ENCODE results near the gene CDCA4.

Gene CDCA4

DNA sequence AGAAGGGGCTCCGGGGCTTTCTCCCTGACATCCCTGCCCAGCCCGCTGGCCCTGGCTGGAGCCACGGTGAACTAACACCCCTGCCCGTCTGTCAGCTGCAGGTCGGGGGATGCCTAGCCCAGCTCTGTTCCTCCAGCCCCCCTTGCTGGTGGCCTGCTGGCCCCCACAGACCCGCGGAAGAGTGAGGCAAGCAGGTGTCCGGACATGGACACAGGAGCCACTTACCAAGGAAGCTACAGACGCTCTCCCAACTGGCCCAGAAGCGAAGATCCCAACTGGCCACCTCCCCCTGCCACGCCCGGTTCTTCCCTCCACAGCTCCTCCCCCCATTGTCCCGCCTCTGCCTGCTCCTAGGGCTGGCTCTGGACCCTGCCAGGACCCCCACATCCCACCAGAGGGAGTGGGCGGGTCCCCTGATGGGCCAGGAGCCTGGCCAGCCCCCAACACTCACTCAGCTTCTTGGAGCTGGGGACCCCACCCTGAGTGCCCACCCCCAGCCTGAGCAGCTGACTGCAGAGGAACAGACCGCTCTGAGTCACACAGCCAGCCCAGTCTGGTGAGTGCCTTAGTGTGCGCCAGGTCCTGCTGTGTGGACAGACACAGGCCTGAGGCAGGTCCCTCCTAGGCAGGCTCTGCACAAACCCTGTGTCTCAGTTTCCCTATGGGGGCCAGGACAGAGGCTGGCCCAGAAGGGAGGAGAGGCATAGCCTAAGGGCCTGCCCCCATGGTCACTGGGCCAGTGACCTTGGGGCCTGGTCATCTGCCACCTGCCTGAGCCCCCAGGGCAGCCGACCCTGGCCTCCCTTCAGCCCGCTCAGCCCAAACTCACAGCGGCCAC is 50.4 kb downstream of the CDCA4 start:
- Histone ChIP-seq H3K4me3 (ENCODE audit: low read depth in 1 of 5, low read length in 5 of 5) (peak overlapping the region in 4 of 5 donors; percentile 50 to 61 (median 57)), H3K9me3 (ENCODE audit: control insufficient read depth in 5 of 5, low read length in 5 of 5) (no peaks in the 10 kb centered on the region), H3K27me3 (ENCODE audit: control insufficient read depth in 5 of 5, insufficient read depth in 4 of 5, low read length in 5 of 5) (peaks cover 42 to 68% (median 51%) of the 10 kb centered on the region in 5 donors), H3K4me1 (ENCODE audit: control insufficient read depth in 5 of 5, insufficient read depth in 5 of 5, low read length in 5 of 5) (peaks cover 0 to 63% (median 51%) of the 10 kb centered on the region in 5 donors), H3K9ac (ENCODE audit: low read length in 5 of 5) (peak overlapping the region in 1 of 5 donors; percentile 25), H3K27ac (ENCODE audit: low read depth, low read length) (peak overlapping the region; percentile 75), H3K36me3 (ENCODE audit: control insufficient read depth in 5 of 5, insufficient read depth in 5 of 5, low read length in 5 of 5) (no peaks in the 10 kb centered on the region)

GRCh38 chr14:104969741-104970230 is 51.1 kb downstream of the CDCA4 start:
- peaks cover 0 to 59% (median 49%) of the 10 kb centered on the region in 5 donors for H3K4me1 ChIP-seq (ENCODE audit: control insufficient read depth in 5 of 5, insufficient read depth in 5 of 5, low read length in 5 of 5)
- H3K27ac ChIP-seq (ENCODE audit: low read depth, low read length): no peak overlapping the region
- no peaks in the 10 kb centered on the region for H3K9me3 ChIP-seq (ENCODE audit: control insufficient read depth in 5 of 5, low read length in 5 of 5)
- peak overlapping the region in 1 of 5 donors; percentile 25 for H3K9ac ChIP-seq (ENCODE audit: low read length in 5 of 5)
- H3K27me3 ChIP-seq (ENCODE audit: control insufficient read depth in 5 of 5, insufficient read depth in 4 of 5, low read length in 5 of 5): peaks cover 42 to 65% (median 52%) of the 10 kb centered on the region in 5 donors
- H3K36me3 ChIP-seq (ENCODE audit: control insufficient read depth in 5 of 5, insufficient read depth in 5 of 5, low read length in 5 of 5): no peaks in the 10 kb centered on the region
- peak overlapping the region; percentile 50 to 61 (median 57) for H3K4me3 ChIP-seq (ENCODE audit: low read depth in 1 of 5, low read length in 5 of 5)

- Histone ChIP-seq H3K9me3 (ENCODE audit: control insufficient read depth in 5 of 5, low read length in 5 of 5) (no peaks in the 10 kb centered on the region), H3K36me3 (ENCODE audit: control insufficient read depth in 5 of 5, insufficient read depth in 5 of 5, low read length in 5 of 5) (no peaks in the 10 kb centered on the region), H3K9ac (ENCODE audit: low read length in 5 of 5) (peak overlapping the region in 1 of 5 donors; percentile 35), H3K4me3 (ENCODE audit: low read depth in 1 of 5, low read length in 5 of 5) (peak overlapping the region; percentile 28 to 61 (median 57)), H3K27ac (ENCODE audit: low read depth, low read length) (no peak overlapping the region), H3K27me3 (ENCODE audit: control insufficient read depth in 5 of 5, insufficient read depth in 4 of 5, low read length in 5 of 5) (peaks cover 42 to 63% (median 45%) of the 10 kb centered on the region in 5 donors), H3K4me1 (ENCODE audit: control insufficient read depth in 5 of 5, insufficient read depth in 5 of 5, low read length in 5 of 5) (peaks cover 0 to 51% (median 43%) of the 10 kb centered on the region in 5 donors)
Observed at GRCh38 chr14:104968541-104969401, 52.1 kb downstream of the CDCA4 start.

DNA sequence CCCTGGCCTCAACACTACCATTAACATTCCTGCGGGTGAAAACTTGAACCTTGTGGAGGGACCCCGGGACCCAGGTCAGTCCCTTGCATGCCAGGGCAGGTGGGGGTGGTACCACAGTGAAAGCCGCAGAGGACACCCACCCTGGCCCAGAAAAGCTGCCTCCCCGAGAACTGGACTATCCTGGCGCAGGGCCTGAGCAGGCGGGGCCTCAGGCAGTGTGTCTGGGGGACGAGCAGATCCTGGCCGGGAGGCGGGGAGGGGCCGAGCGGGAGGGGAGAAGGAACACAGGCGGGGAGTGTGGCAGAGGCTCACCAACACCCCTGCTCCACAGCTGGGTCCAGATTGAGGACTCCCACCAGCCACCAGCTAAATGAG is 52.7 kb downstream of the CDCA4 start:
- H3K9ac ChIP-seq (ENCODE audit: low read length in 5 of 5): peak overlapping the region in 1 of 5 donors; percentile 27

GRCh38 chr14:104967386-104968152 is 53.3 kb downstream of the CDCA4 start:
- peak overlapping the region; percentile 28 to 61 (median 57) for H3K4me3 ChIP-seq (ENCODE audit: low read depth in 1 of 5, low read length in 5 of 5)
- H3K9me3 ChIP-seq (ENCODE audit: control insufficient read depth in 5 of 5, low read length in 5 of 5): no peaks in the 10 kb centered on the region
- H3K4me1 ChIP-seq (ENCODE audit: control insufficient read depth in 5 of 5, insufficient read depth in 5 of 5, low read length in 5 of 5): peaks cover 0 to 39% (median 32%) of the 10 kb centered on the region in 5 donors
- H3K27me3 ChIP-seq (ENCODE audit: control insufficient read depth in 5 of 5, insufficient read depth in 4 of 5, low read length in 5 of 5): peaks cover 33 to 52% (median 41%) of the 10 kb centered on the region in 5 donors
- peak overlapping the region in 2 of 5 donors; percentile 41 to 52 for H3K9ac ChIP-seq (ENCODE audit: low read length in 5 of 5)
- no peak overlapping the region for H3K27ac ChIP-seq (ENCODE audit: low read depth, low read length)
- H3K36me3 ChIP-seq (ENCODE audit: control insufficient read depth in 5 of 5, insufficient read depth in 5 of 5, low read length in 5 of 5): no peaks in the 10 kb centered on the region

More for the DNA sequence above, 52.7 kb downstream of the CDCA4 start:
- Histone ChIP-seq H3K4me1 (ENCODE audit: control insufficient read depth in 5 of 5, insufficient read depth in 5 of 5, low read length in 5 of 5) (peaks cover 0 to 45% (median 38%) of the 10 kb centered on the region in 5 donors), H3K27ac (ENCODE audit: low read depth, low read length) (no peak overlapping the region), H3K9me3 (ENCODE audit: control insufficient read depth in 5 of 5, low read length in 5 of 5) (no peaks in the 10 kb centered on the region), H3K27me3 (ENCODE audit: control insufficient read depth in 5 of 5, insufficient read depth in 4 of 5, low read length in 5 of 5) (peaks cover 38 to 57% (median 45%) of the 10 kb centered on the region in 5 donors), H3K36me3 (ENCODE audit: control insufficient read depth in 5 of 5, insufficient read depth in 5 of 5, low read length in 5 of 5) (no peaks in the 10 kb centered on the region), H3K4me3 (ENCODE audit: low read depth in 1 of 5, low read length in 5 of 5) (peak overlapping the region; percentile 28 to 61 (median 57))

DNA sequence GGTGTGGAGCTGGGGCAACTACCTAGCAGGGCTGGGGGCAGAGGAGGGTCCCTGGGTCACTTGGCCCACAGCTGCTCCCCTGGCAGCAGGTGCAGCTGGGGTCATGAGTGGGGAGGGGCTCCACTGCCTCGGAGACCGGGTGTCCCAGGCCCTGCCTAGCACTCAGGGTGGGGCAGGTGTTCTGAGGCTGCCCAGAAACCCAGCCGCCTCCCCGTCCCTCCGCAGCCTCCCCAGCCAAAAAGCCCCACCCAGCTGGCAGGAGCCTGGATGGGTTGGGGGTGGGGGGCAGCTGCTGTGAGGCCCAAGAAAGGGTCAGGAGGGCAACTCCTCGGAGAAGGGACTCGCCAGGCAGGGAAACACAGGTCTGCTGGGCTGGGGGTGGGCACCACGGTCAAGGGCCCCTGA is 53.9 kb downstream of the CDCA4 start:
- Histone ChIP-seq H3K36me3 (ENCODE audit: control insufficient read depth in 5 of 5, insufficient read depth in 5 of 5, low read length in 5 of 5) (no peaks in the 10 kb centered on the region), H3K9ac (ENCODE audit: low read length in 5 of 5) (no peak overlapping the region), H3K27ac (ENCODE audit: low read depth, low read length) (no peak overlapping the region), H3K4me3 (ENCODE audit: low read depth in 1 of 5, low read length in 5 of 5) (peak overlapping the region in 2 of 5 donors; percentile 57), H3K9me3 (ENCODE audit: control insufficient read depth in 5 of 5, low read length in 5 of 5) (no peaks in the 10 kb centered on the region), H3K27me3 (ENCODE audit: control insufficient read depth in 5 of 5, insufficient read depth in 4 of 5, low read length in 5 of 5) (peaks cover 27 to 48% (median 37%) of the 10 kb centered on the region in 5 donors), H3K4me1 (ENCODE audit: control insufficient read depth in 5 of 5, insufficient read depth in 5 of 5, low read length in 5 of 5) (peaks cover 0 to 33% (median 26%) of the 10 kb centered on the region in 5 donors)

DNA sequence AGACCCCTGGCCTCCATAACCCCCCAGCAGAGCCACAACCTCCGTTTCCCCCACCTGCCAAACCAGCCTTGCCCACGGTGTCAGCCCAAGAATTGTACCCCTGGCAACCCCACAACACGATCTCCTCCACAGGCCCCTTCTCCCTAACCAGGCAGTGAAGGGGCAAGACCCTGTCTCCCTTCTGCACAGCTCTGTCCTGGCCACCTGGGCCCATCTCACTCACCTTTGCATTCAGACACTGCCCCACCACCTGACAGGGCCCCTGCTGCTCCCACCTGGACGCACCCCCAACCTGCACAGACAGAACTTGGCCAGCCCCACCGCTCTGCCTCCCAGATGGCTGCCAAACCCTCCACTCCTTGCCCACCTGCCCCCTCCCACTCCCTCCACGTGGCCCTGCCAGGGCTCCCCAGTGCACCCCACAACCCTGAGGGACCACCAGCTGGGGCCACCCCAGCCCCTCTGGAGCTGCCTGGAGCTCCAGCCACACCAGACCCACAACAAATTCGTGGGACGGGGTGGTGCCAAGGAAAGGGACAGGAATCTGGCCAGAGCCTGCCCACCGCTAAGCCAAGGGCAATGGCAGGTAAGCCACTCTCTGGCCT is 54.5 kb downstream of the CDCA4 start:
- Histone ChIP-seq H3K9me3 (ENCODE audit: control insufficient read depth in 5 of 5, low read length in 5 of 5) (no peaks in the 10 kb centered on the region), H3K36me3 (ENCODE audit: control insufficient read depth in 5 of 5, insufficient read depth in 5 of 5, low read length in 5 of 5) (no peaks in the 10 kb centered on the region), H3K27me3 (ENCODE audit: control insufficient read depth in 5 of 5, insufficient read depth in 4 of 5, low read length in 5 of 5) (peaks cover 27 to 42% (median 37%) of the 10 kb centered on the region in 5 donors), H3K27ac (ENCODE audit: low read depth, low read length) (no peak overlapping the region), H3K4me3 (ENCODE audit: low read depth in 1 of 5, low read length in 5 of 5) (no peak overlapping the region), H3K9ac (ENCODE audit: low read length in 5 of 5) (no peak overlapping the region), H3K4me1 (ENCODE audit: control insufficient read depth in 5 of 5, insufficient read depth in 5 of 5, low read length in 5 of 5) (peaks cover 0 to 30% (median 20%) of the 10 kb centered on the region in 5 donors)

DNA sequence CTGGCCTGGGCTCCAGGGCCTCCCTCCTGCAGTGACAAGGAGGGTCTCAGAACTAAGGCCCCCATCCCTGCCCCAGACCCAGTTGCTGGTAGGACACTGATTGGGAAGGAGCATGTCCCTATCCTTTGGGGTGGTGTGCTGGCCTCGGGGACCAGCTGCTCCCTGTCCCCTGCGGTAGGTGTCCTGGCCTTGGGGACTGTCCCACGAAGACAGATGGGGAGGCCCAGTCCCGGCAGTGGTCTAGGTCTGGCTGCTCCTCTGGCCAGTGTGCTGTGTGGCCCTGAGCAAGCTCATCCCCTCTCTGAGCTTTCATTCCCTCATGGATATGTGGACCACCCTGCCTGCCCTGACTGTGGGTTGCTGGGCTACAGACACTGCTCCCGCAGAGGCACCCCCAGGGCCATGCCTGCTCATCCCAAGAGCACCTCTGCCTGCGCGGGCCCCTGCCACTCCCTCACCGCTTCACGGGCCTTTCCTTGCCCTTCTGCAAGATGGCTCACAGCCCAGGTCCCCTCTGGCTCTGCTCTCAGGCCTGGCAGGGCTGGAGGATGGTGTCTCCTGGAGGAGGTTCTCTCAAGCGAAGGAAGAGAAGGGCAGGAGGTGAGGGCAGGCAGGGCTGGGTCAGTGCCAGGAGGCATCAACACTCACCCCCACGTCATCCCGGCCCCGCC is 55.2 kb downstream of the CDCA4 start:
- Histone ChIP-seq H3K27ac (ENCODE audit: low read depth, low read length) (no peak overlapping the region), H3K36me3 (ENCODE audit: control insufficient read depth in 5 of 5, insufficient read depth in 5 of 5, low read length in 5 of 5) (no peaks in the 10 kb centered on the region), H3K27me3 (ENCODE audit: control insufficient read depth in 5 of 5, insufficient read depth in 4 of 5, low read length in 5 of 5) (peaks cover 23 to 42% (median 37%) of the 10 kb centered on the region in 5 donors)

More for the DNA sequence above, 55.2 kb downstream of the CDCA4 start:
- Histone ChIP-seq H3K9ac (ENCODE audit: low read length in 5 of 5) (no peak overlapping the region), H3K9me3 (ENCODE audit: control insufficient read depth in 5 of 5, low read length in 5 of 5) (no peaks in the 10 kb centered on the region), H3K4me3 (ENCODE audit: low read depth in 1 of 5, low read length in 5 of 5) (no peak overlapping the region), H3K4me1 (ENCODE audit: control insufficient read depth in 5 of 5, insufficient read depth in 5 of 5, low read length in 5 of 5) (peaks cover 0 to 26% (median 18%) of the 10 kb centered on the region in 5 donors)
